Effector memory CD4-positive, alpha-beta T cell (primary cell): Measurements from ENCODE around the gene IQCE.
"Not testable (repeated sequence)": the region's sequence is repeated elsewhere in the genome, so short reads cannot be mapped to it uniquely, and the experiment has no call there.

Experiments used
- DNase-seq, 3 donors: peaks; one replicate each; pipeline ENCODE4 v3.0.0-alpha.2; 2020
- H3K27ac ChIP-seq: 2 replicates; pipeline ENCODE4 v1.7.0; 2013; ENCODE audit warnings: mild to moderate bottlenecking, low read length, moderate library complexity; ENCODE audit not compliant: insufficient read depth, poor library complexity, severe bottlenecking
- H3K27me3 ChIP-seq: replicated peaks from 2 replicates; pipeline ENCODE4 v1.7.0; 2013; ENCODE audit warnings: mild to moderate bottlenecking, low read length; ENCODE audit not compliant: insufficient read depth, control insufficient read depth, poor library complexity, severe bottlenecking
- H3K36me3 ChIP-seq: 2 replicates; pipeline ENCODE4 v1.7.0; 2013; ENCODE audit warnings: mild to moderate bottlenecking, low read length, moderate library complexity; ENCODE audit not compliant: control insufficient read depth, insufficient read depth
- H3K4me1 ChIP-seq: 2 replicates; pipeline ENCODE4 v1.7.0; 2013; ENCODE audit warnings: low read length, mild to moderate bottlenecking; ENCODE audit not compliant: control insufficient read depth, insufficient read depth, poor library complexity, severe bottlenecking
- H3K4me3 ChIP-seq: 2 replicates; pipeline ENCODE4 v1.7.0; 2013; ENCODE audit warnings: low read length, low read depth, mild to moderate bottlenecking; ENCODE audit not compliant: insufficient read depth, poor library complexity, severe bottlenecking
- H3K9me3 ChIP-seq: 2 replicates; pipeline ENCODE4 v1.7.0; 2013; ENCODE audit warnings: mild to moderate bottlenecking, low read length, moderate library complexity; ENCODE audit not compliant: control insufficient read depth

The IQCE gene

GRCh38 chr7:2532816-2533215 lies 26.0 kb upstream of the IQCE start:
- peaks cover 33% of the 10 kb centered on the region for H3K4me1 ChIP-seq
- H3K27ac ChIP-seq, H3K36me3 ChIP-seq, H3K4me3 ChIP-seq, DNase-seq, H3K9me3 ChIP-seq, H3K27me3 ChIP-seq: not testable (repeated sequence)

- H3K4me1 ChIP-seq, result peaks cover 26% of the 10 kb centered on the region
- H3K9me3 ChIP-seq, H3K27me3 ChIP-seq, H3K27ac ChIP-seq, H3K36me3 ChIP-seq, H3K4me3 ChIP-seq, DNase-seq: not testable (repeated sequence)
Observed at GRCh38 chr7:2533566-2533965, 25.2 kb upstream of the IQCE start.

- Histone ChIP-seq H3K4me1 (peaks cover 19% of the 10 kb centered on the region), H3K36me3 (peaks cover 13% of the 10 kb centered on the region)
- not testable (repeated sequence) for H3K27me3 ChIP-seq, DNase-seq, H3K27ac ChIP-seq, H3K4me3 ChIP-seq, H3K9me3 ChIP-seq
Observed at GRCh38 chr7:2534214-2534613, 24.6 kb upstream of the IQCE start.

- not testable (repeated sequence) for DNase-seq, H3K4me3 ChIP-seq, H3K27ac ChIP-seq, H3K4me1 ChIP-seq, H3K9me3 ChIP-seq, H3K27me3 ChIP-seq
- H3K36me3 ChIP-seq, result peaks cover 17% of the 10 kb centered on the region
Observed at GRCh38 chr7:2535872-2536627, 22.7 kb upstream of the IQCE start.

GRCh38 chr7:2537981-2538851 lies 20.6 kb upstream of the IQCE start:
- no peak overlapping the region for H3K27ac ChIP-seq
- peaks cover 38% of the 10 kb centered on the region for H3K36me3 ChIP-seq
- H3K27me3 ChIP-seq, result no peaks in the 10 kb centered on the region
- H3K4me3 ChIP-seq, result no peak overlapping the region
- DNase-seq, result no peak
- no peaks in the 10 kb centered on the region for H3K9me3 ChIP-seq
- H3K4me1 ChIP-seq, result no peaks in the 10 kb centered on the region

- Histone ChIP-seq H3K36me3 (peaks cover 43% of the 10 kb centered on the region), H3K9me3 (no peaks in the 10 kb centered on the region), H3K4me3 (no peak overlapping the region), H3K27me3 (no peaks in the 10 kb centered on the region), H3K27ac (no peak overlapping the region), H3K4me1 (no peaks in the 10 kb centered on the region)
- no peak for DNase-seq
Observed at GRCh38 chr7:2539031-2539911, 19.5 kb upstream of the IQCE start.

GRCh38 chr7:2540133-2540532 lies 18.6 kb upstream of the IQCE start:
- no peak for DNase-seq
- H3K27me3 ChIP-seq, result no peaks in the 10 kb centered on the region
- no peaks in the 10 kb centered on the region for H3K9me3 ChIP-seq
- peaks cover 50% of the 10 kb centered on the region for H3K36me3 ChIP-seq
- H3K27ac ChIP-seq, result no peak overlapping the region
- no peak overlapping the region for H3K4me3 ChIP-seq
- no peaks in the 10 kb centered on the region for H3K4me1 ChIP-seq

GRCh38 chr7:2540641-2541051 lies 18.1 kb upstream of the IQCE start:
- Histone ChIP-seq H3K4me3 (no peak overlapping the region), H3K27ac (no peak overlapping the region), H3K27me3 (no peaks in the 10 kb centered on the region), H3K36me3 (peaks cover 51% of the 10 kb centered on the region), H3K4me1 (no peaks in the 10 kb centered on the region), H3K9me3 (no peaks in the 10 kb centered on the region)
- no peak for DNase-seq

GRCh38 chr7:2541291-2542010 lies 17.3 kb upstream of the IQCE start:
- Histone ChIP-seq H3K9me3 (no peaks in the 10 kb centered on the region), H3K27me3 (no peaks in the 10 kb centered on the region), H3K27ac (no peak overlapping the region), H3K4me1 (no peaks in the 10 kb centered on the region), H3K4me3 (no peak overlapping the region), H3K36me3 (peaks cover 53% of the 10 kb centered on the region)
- no peak for DNase-seq
